ENCODE data around the gene MAP2K2. TPM values are rescaled to one million over a fixed set of nuclear protein-coding genes. Genes with fewer than 3 reads are reported as not detected.
A peak's percentile ranks its signal among the peaks of the same experiment; 100 is the strongest.

The MAP2K2 gene
- total RNA-seq, 1 donor, result 233 TPM

DNA sequence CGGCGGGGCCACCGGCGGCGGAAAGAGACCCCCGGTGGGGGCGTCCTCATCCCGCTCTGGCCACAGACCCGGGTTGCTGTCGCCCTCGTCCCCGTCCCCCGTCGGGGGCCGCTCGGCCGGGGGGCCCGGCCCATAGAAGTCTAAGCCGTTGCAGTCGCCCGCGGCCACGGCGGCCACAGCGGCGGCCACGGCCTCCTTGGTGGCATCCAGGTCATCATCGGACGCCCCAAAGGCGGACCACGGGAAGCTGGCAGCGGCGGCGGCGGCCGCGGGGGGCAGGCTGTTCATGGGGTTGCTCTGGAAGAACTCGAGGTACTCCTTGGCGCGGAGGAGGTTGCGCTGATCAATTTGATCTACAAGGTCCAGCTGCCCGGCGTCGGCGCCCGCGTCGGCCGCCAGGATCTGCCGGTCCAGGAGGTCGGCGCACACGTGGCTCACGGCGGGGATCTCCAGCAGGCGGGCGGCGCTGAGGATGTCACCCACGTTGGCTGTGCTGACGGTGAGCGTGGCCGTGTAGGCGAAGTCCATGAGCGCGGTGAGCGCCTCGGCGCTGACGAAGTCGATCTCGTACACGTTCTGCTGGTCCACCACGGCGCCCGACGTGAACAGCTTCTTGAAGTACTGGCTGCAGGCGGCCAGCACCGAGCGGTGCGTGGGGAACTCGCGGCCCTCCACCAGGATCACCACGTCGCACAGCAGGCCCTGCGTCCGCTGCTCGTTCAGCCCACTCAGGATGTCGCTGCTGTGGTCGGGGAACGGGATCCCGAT is 69.3 kb downstream of the MAP2K2 start:
- no peaks in the 10 kb centered on the region for H3K27me3 ChIP-seq (ENCODE audit: insufficient read depth, low read length)
- H3K79me2 ChIP-seq (ENCODE audit: insufficient read depth, low read length), result peaks cover 95% of the 10 kb centered on the region
- H3K9me3 ChIP-seq (ENCODE audit: low read depth, low read length), result no peaks in the 10 kb centered on the region
- no peak overlapping the region for H3K27ac ChIP-seq (ENCODE audit: low read depth, low read length)
- TF ChIP-seq, protein P1, sequence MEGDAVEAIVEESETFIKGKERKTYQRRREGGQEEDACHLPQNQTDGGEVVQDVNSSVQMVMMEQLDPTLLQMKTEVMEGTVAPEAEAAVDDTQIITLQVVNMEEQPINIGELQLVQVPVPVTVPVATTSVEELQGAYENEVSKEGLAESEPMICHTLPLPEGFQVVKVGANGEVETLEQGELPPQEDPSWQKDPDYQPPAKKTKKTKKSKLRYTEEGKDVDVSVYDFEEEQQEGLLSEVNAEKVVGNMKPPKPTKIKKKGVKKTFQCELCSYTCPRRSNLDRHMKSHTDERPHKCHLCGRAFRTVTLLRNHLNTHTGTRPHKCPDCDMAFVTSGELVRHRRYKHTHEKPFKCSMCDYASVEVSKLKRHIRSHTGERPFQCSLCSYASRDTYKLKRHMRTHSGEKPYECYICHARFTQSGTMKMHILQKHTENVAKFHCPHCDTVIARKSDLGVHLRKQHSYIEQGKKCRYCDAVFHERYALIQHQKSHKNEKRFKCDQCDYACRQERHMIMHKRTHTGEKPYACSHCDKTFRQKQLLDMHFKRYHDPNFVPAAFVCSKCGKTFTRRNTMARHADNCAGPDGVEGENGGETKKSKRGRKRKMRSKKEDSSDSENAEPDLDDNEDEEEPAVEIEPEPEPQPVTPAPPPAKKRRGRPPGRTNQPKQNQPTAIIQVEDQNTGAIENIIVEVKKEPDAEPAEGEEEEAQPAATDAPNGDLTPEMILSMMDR (IDR thresholded peaks at IDR 0.05; ENCODE audit: extremely low read depth, low read depth, low read length), result no peak
- peaks cover 33% of the 10 kb centered on the region for H3K36me3 ChIP-seq (ENCODE audit: insufficient read depth, low read length)
- H3K4me1 ChIP-seq (ENCODE audit: insufficient read depth, low read length), result peaks cover 42% of the 10 kb centered on the region
- H4K20me1 ChIP-seq (ENCODE audit: insufficient read depth, low read length), result peaks cover 62% of the 10 kb centered on the region
- no peak overlapping the region for H3K4me3 ChIP-seq (ENCODE audit: insufficient read depth, low read length)
- H2AFZ ChIP-seq (ENCODE audit: low read length), result no peak overlapping the region
- H3K4me2 ChIP-seq (ENCODE audit: insufficient read depth, low read length), result no peak overlapping the region
- DNase-seq (ENCODE audit: insufficient read length, low spot score, missing footprints), result no peak

GRCh38 chr19:4053423-4054324 is 70.2 kb downstream of the MAP2K2 start:
- Histone ChIP-seq H3K36me3 (ENCODE audit: insufficient read depth, low read length) (peaks cover 38% of the 10 kb centered on the region), H3K27ac (ENCODE audit: low read depth, low read length) (no peak overlapping the region), H3K9me3 (ENCODE audit: low read depth, low read length) (no peaks in the 10 kb centered on the region), H3K4me1 (ENCODE audit: insufficient read depth, low read length) (peaks cover 32% of the 10 kb centered on the region), H3K4me3 (ENCODE audit: insufficient read depth, low read length) (no peak overlapping the region), H3K27me3 (ENCODE audit: insufficient read depth, low read length) (no peaks in the 10 kb centered on the region), H3K4me2 (ENCODE audit: insufficient read depth, low read length) (peak overlapping the region; percentile 18), H2AFZ (ENCODE audit: low read length) (no peak overlapping the region), H4K20me1 (ENCODE audit: insufficient read depth, low read length) (peaks cover 68% of the 10 kb centered on the region), H3K79me2 (ENCODE audit: insufficient read depth, low read length) (peaks cover 95% of the 10 kb centered on the region)
- TF ChIP-seq, protein P1 (IDR thresholded peaks at IDR 0.05; ENCODE audit: extremely low read depth, low read depth, low read length), result no peak
- DNase-seq (ENCODE audit: insufficient read length, low spot score, missing footprints), result no peak

- Histone ChIP-seq H4K20me1 (ENCODE audit: insufficient read depth, low read length) (peaks cover 69% of the 10 kb centered on the region), H3K27ac (ENCODE audit: low read depth, low read length) (peak overlapping the region; percentile 48), H3K9me3 (ENCODE audit: low read depth, low read length) (no peaks in the 10 kb centered on the region), H3K36me3 (ENCODE audit: insufficient read depth, low read length) (peaks cover 41% of the 10 kb centered on the region), H3K4me2 (ENCODE audit: insufficient read depth, low read length) (peak overlapping the region; percentile 18), H3K4me3 (ENCODE audit: insufficient read depth, low read length) (peak overlapping the region; percentile 16), H3K4me1 (ENCODE audit: insufficient read depth, low read length) (peaks cover 25% of the 10 kb centered on the region), H3K27me3 (ENCODE audit: insufficient read depth, low read length) (no peaks in the 10 kb centered on the region), H3K79me2 (ENCODE audit: insufficient read depth, low read length) (peaks cover 95% of the 10 kb centered on the region), H2AFZ (ENCODE audit: low read length) (no peak overlapping the region)
- TF ChIP-seq, protein P1 (IDR thresholded peaks at IDR 0.05; ENCODE audit: extremely low read depth, low read depth, low read length), result no peak
- peak; percentile 96 for DNase-seq (ENCODE audit: insufficient read length, low spot score, missing footprints)
These were observed 70.9 kb downstream of the MAP2K2 start for GRCh38 chr19:4052993-4053422.

Measured in osteoblast (primary cell).